GM18507 (cell line): ENCODE measurements around the gene ATOH7.
"Not testable (repeated sequence)": the region's sequence is repeated elsewhere in the genome, so short reads cannot be mapped to it uniquely, and the experiment has no call there.

ENCODE experiments used
- DNase-seq: peaks from one replicate; pipeline ENCODE4 v3.0.0; 2011; ENCODE audit warnings: low read depth; ENCODE audit not compliant: insufficient read length; ENCODE audit errors: extremely low spot score
- FAIRE-seq: peaks from 2 replicates; lab custom pipeline; 2011; peaks lifted over from hg19 to GRCh38; lab: Jason Lieb, UNC

The ATOH7 gene

DNA sequence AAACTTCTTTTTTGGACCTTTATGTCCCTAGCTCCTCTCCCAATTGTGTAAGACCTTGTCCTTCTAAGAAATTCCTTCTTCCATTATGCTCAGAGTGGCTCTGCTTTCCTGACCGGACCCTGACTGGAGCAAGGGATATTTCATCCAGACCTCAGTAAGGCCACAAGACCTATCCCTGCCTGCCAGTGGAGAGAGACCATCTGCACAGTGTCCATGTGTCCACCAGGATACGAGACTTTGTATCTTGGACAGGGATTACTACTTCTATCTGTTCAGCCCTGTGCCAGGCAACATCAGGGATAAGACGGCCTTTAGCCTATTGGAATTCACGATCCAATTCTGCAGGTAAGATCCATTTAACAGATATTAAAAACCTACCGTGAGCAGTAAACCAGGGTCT, 7.2 kb upstream of the ATOH7 start:
- FAIRE-seq (no peak), DNase-seq (no peak)

GRCh38 chr10:68238371-68238770, 6.5 kb upstream of the ATOH7 start:
- DNase-seq (no peak), FAIRE-seq (no peak)

DNA sequence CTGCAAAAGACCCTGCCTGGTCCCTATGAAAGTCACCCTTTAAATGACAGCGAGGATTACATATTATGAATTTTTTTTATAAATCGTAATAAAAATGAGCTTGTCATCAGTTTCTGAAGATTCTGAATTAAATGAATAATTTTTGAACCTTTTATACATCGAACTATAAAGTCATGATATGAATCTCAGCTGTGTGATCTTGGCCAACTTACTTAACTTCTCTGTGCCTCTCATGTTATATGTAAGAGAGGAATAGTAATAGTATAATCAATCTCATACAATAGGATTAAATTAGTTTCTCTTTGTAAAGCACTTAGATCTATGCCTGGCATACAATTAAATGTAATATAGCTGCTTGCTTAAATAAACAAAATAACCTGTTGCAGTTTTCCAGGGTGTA, 5.3 kb upstream of the ATOH7 start:
- DNase-seq, result no peak
- no peak for FAIRE-seq

DNA sequence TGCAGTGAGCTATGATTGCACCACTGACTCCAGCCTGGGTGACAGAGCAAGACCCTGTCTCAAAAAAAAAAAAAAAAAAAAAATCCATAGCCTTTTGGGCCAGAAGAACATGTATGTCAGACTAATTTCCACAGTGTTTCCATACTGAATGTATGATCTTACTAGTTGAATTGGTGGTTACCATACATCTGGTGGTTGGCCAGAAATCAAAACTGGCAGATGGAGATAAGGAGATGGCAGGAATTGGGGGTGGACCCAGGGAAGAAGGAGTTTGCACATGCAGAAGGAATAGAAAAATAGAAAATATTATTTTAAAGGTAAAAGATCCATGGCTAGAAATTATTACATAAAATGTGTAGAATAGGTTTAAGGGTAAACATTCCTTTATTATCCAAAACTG, 3.7 kb upstream of the ATOH7 start:
- DNase-seq (no peak), FAIRE-seq (no peak)

- DNase-seq (no peak), FAIRE-seq (no peak)
Measured at GRCh38 chr10:68235111-68235510, 3.2 kb upstream of the ATOH7 start.

DNA sequence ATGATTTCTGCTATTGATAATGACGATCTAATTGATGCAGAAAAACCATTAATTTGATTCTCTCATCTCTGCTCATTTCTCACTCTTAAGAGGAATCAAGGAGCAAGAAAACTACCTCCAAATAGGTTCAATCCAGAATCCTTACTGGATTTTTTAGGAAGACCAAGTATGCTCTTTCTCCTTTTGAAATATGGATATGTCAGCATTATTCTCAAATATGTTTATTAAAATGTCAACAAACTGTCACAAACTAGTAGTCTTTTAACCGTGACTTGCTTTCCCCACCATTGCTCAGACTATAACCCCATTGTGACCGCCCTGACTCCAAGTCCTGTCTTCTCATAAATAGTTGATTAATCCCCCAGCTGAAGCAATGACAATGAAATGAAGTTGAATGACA, 1.1 kb upstream of the ATOH7 start:
- DNase-seq, result no peak
- no peak for FAIRE-seq

GRCh38 chr10:68231106-68231816, 652 bp downstream of the ATOH7 start:
- DNase-seq, result peak; percentile 58
- peak; percentile 60 for FAIRE-seq

- DNase-seq, result no peak
- no peak for FAIRE-seq
Measured at GRCh38 chr10:68230268-68230667, 1.6 kb downstream of the ATOH7 start.

DNA sequence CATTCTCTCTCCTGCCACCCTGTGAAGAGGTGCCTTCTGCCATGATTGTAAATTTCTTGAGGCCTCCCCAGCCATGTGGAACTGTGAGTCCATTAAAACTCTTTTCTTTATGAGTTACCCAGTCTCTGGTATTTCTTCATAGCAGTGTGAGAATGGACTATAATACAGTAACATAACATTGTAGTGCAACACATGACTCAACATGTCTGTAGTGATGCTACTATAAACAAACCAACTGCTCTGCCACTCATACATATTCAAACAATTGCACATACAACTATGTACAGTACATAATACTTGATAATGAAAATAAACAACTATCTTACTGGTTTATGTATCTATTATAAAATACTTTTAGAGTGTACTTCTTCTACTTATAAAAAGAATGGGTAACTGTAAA, 7.1 kb downstream of the ATOH7 start:
- FAIRE-seq (no peak), DNase-seq (no peak)

DNA sequence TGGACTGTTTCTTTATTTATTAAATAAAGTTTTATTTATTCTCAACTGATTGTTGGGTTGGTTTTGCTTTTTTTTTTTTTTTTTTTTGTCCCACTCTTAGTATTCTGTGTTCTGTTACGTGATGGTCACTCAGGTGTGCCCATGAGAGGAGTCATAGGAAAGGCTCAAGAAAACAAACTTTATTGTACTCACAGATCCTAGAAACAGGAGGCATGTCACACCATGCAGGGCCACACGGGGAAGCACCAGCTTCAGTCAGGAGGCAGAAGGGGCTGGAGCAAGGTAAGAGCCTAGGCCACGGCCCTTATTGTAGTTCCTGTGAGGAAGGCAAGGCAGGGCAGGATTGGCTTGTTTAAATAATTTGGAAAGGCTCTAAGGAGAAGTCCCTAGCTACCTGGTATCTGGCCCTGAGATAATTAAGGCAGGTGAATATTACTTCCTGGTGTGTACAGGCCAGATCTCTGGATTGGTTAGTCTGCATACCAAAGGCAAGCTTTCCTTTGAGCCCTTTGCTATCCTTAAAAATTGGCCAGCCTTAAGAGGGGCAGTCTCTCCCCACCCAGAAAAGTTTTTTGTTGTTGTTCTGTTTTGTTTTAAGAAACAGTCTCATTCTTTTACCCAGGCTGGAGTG, 8.3 kb downstream of the ATOH7 start:
- FAIRE-seq (no peak), DNase-seq (no peak)

DNA sequence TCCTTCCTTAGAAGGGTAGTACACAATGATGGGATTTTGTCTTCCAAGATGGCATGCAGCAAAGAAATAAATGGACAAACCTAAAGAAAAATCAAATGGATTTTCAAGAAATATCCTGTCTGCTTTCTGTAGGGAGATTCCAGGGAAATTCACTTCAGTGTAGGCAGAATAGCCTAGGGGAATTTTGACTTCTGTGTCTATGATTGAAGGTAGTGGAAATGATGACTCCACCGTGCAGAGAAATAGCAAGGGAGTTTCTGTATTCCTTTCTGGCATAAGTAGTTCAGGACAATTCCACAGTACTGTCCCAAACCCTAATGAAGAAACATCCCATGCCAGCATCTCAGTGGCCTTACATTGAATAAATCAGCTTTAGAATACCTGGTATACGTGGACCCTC, 9.5 kb downstream of the ATOH7 start:
- no peak for DNase-seq
- no peak for FAIRE-seq

DNA sequence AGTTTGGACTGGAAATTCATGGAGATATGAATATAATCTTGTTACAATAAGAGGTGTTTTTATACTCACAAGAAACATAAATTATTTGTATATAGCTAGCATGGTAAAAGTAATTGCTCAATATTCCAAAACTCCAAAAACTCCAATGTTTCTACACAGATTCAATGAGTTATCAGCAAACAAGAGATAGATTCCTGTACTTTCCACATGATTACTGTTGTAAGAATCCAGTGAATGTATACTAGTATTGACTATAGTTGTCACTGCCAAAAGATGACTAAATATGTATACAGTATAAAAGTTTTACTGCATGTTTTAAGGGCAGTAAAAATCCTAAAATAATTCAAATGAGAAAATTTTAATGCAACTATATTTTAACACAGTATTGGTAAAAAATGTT, 10.7 kb downstream of the ATOH7 start:
- FAIRE-seq, result no peak
- DNase-seq, result no peak

- DNase-seq (no peak), FAIRE-seq (no peak)
Measured at GRCh38 chr10:68218786-68219185, 13.1 kb downstream of the ATOH7 start.

- no peak for DNase-seq
- peak; percentile 82 for FAIRE-seq
Measured at GRCh38 chr10:68212721-68213352, 19.1 kb downstream of the ATOH7 start.

- FAIRE-seq, result no peak
Measured at GRCh38 chr10:68211669-68212068, 20.2 kb downstream of the ATOH7 start.

GRCh38 chr10:68208424-68209042, 23.4 kb downstream of the ATOH7 start:
- peak; percentile 85 for FAIRE-seq
- DNase-seq, result peak; percentile 30

More at GRCh38 chr10:68211669-68212068, 20.2 kb downstream of the ATOH7 start:
- no peak for DNase-seq

DNA sequence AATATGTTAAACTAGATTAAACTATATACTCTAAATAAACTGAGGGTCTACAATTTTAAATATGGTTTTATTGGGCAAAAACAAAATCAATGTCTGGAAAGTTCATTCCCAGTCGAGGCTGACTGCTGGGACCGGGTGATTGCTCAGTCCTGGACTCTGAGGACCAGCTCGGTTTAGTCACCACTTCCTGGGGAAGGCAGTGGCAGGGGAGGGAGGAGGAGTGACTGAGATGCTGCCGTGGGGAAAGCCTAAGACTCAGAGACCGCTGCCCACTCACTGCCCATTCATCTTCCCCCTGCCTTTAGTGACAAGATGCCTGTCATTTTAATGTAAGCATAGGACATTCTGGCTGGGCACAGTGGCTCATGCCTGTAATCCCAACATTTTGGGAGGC, 29.0 kb downstream of the ATOH7 start:
- FAIRE-seq, result no peak
- DNase-seq, result no peak

- FAIRE-seq (no peak), DNase-seq (no peak)
Measured at GRCh38 chr10:68196701-68197100, 35.2 kb downstream of the ATOH7 start.

DNA sequence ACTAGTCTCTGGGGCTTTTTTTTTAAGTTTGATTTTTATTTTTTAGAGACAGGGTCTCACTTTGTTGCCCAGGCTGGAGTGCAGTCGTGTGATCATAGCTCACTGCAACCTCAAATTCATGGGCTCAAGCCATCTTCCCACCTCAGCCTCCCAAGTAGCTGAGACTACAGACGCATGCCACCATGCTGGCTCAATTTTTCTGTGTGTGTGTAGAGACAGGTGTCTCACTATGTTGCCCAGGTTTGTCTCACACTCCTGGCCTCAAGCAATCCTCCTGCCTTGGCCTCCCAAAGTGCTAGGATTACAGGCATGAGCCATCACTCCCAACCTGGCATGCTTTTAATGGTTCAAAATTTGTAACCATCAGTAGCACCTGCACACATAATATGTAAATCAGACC, 36.1 kb downstream of the ATOH7 start:
- not testable (repeated sequence) for FAIRE-seq, DNase-seq

DNA sequence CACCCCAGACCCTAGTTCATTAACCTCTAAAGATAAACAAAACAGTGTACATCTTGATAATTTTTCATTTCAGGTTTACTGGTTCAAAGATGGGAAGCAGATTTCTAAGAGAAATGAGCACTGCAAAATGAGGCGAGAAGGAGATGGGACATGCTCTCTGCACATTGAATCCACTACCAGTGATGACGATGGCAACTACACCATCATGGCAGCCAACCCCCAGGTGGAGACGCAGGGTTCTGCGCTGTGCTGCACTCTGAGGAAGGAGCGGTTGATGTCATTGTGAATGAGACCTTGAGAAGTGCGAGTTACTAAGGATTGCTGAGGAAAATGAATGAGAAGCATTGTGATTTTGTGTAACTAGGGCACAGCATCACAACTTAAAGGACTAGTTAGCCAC, 37.6 kb downstream of the ATOH7 start:
- no peak for FAIRE-seq

GRCh38 chr10:68192113-68192512, 39.8 kb downstream of the ATOH7 start:
- FAIRE-seq, result no peak

More for the DNA sequence above, 37.6 kb downstream of the ATOH7 start:
- DNase-seq, result no peak

More at GRCh38 chr10:68192113-68192512, 39.8 kb downstream of the ATOH7 start:
- DNase-seq, result no peak
